ENCODE results near the gene TMCC1. TPM values are rescaled to one million over a fixed set of nuclear protein-coding genes. Genes with fewer than 3 reads are reported as not detected.

Gene TMCC1
- total RNA-seq, 1 donor from 2014 or later: 22.4 TPM

DNA sequence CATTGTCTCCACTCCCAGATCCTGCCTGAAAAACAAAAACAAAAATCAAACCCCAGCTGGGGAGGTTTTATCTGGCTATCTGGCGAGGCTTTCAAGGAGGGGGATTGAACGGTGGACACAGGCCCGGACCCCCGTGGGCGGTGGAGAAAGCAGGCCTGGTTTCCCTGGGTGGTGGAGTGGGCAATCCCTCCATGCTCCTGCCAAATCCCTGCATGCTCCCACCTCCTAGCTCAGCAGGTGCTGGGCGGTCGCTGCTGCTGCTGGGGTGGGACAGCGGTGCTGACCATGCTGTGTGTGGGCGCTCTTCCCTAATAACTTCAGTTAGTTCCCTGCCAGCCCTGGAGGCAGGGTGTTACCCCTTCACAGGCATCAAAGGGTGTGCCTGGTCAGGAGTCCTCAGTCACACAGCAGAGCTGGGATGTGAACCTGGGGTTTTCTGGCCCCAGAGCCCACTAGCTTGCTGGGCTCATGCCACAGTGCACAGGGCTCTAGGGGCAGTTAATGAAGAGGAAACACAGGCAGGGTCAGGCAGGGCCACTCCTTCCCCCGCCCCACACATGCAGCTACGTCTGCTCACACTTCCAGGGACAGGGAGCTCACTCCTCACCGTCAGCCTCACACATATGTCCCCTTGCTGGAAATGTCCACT, 271.2 kb downstream of the TMCC1 start:
- Mint-ChIP-seq H3K27ac (no peak overlapping the region), H3K36me3 (ENCODE audit: low read depth) (no peaks in the 10 kb centered on the region), H3K4me1 (ENCODE audit: low read depth) (peaks cover 9% of the 10 kb centered on the region), H3K4me3 (no peak overlapping the region), H3K27me3 (ENCODE audit: insufficient read depth) (peaks cover 3% of the 10 kb centered on the region), H3K9me3 (no peaks in the 10 kb centered on the region)
- intact Hi-C loops (cut with micrococcal nuclease): no loop called here
- DNase-seq (ENCODE audit: low spot score): no peak

DNA sequence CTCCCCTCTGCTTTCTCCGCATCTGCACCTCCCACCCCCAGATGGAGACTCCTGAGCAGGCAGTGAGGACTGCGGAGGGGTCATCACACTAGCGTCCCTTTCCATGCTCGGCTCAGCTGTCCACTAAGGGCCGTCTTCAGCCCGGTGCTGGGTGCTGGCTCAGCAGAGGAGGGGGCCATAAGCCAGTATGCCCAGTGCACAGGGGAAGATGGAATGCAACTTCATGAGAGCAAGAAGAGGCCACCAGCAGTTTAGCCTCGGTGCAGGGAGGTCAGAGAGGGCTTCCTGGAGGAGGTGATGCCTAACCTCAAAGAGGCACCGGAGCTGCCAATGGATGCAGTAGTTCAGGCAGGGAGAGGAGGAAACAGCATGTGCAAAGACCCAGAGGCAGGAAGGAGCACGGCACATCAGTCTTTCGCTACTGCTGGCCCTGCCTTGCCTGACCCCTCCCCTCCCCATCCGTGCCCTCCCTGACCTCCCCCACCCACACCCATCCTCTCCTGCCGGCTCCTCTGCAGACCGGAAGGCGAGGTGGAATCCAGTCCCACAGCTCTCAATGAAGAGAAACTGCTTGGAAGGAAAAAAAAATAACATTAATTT, 271.8 kb downstream of the TMCC1 start:
- intact Hi-C loops (cut with micrococcal nuclease): no loop called here
- DNase-seq (ENCODE audit: low spot score): no peak
- Mint-ChIP-seq H3K36me3 (ENCODE audit: low read depth) (no peaks in the 10 kb centered on the region), H3K27me3 (ENCODE audit: insufficient read depth) (peaks cover 2% of the 10 kb centered on the region), H3K27ac (no peak overlapping the region), H3K4me1 (ENCODE audit: low read depth) (peaks cover 6% of the 10 kb centered on the region), H3K4me3 (no peak overlapping the region), H3K9me3 (no peaks in the 10 kb centered on the region)

DNA sequence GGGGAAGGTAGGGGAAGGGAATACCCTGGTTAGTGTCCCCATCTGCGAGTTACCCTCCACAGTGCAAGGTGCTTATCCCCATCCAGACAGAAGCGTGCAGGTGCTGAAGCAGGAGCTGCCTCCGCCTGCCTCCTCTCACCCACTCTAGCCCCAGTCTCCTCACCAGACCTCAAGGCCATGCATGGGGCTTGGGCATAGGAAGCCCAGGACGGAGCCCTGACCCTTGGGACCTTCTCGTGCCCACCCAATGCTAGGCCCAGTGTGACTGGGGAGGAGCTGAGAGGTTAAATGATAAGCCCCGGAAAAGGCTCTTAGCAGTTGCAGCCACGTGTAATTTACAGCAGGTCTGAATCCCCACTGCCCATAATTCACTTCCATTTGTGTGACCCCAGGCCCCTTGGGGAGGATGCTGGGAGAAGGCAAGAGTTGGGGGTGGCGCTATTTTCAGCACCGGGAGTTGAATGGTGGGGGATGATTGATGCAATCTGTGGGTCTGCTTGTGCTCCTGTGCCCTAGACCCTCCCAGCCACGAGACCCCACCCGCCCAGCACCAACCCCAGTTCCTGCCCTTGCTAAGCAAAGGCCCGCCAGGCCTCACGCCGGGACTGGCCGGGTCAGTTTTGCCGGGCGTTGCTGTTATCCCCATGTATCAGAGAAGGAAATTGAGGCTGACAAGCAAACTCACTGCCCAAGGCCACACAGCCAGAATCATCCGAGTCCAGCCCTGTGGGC, 272.5 kb downstream of the TMCC1 start:
- no peak overlapping the region for H3K4me3 Mint-ChIP-seq
- H3K4me1 Mint-ChIP-seq (ENCODE audit: low read depth): peaks cover under 1% of the 10 kb centered on the region
- intact Hi-C loops (cut with micrococcal nuclease): no loop called here
- H3K36me3 Mint-ChIP-seq (ENCODE audit: low read depth): no peaks in the 10 kb centered on the region
- DNase-seq (ENCODE audit: low spot score): no peak
- H3K9me3 Mint-ChIP-seq: no peaks in the 10 kb centered on the region
- peaks cover 2% of the 10 kb centered on the region for H3K27me3 Mint-ChIP-seq (ENCODE audit: insufficient read depth)
- no peak overlapping the region for H3K27ac Mint-ChIP-seq

DNA sequence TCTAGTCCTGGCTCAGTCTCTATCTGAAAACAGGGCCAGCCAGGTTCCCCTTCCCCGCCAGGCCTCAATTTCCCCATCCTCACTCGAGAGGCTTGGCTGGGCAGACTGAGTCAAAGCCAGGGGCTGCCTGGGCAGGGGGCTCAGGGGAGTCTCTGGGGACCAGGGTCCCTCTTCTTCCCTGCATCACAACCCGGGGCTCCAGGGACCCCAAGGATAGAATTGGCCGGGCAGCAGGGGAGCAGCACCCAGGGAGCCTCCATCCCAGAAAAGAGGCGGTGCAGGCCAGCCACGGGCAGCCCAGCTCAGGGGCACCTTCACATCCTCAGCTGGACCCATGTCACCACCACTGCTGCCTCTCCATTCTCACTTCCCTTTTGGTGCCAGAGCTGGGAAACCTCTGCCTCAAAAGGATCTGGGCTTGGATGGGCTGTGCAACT, 273.8 kb downstream of the TMCC1 start:
- DNase-seq (ENCODE audit: low spot score): no peak
- Mint-ChIP-seq H3K27ac (no peak overlapping the region), H3K4me1 (ENCODE audit: low read depth) (no peaks in the 10 kb centered on the region), H3K36me3 (ENCODE audit: low read depth) (no peaks in the 10 kb centered on the region), H3K27me3 (ENCODE audit: insufficient read depth) (no peaks in the 10 kb centered on the region), H3K9me3 (no peaks in the 10 kb centered on the region), H3K4me3 (no peak overlapping the region)
- intact Hi-C loops (cut with micrococcal nuclease): no loop called here

DNA sequence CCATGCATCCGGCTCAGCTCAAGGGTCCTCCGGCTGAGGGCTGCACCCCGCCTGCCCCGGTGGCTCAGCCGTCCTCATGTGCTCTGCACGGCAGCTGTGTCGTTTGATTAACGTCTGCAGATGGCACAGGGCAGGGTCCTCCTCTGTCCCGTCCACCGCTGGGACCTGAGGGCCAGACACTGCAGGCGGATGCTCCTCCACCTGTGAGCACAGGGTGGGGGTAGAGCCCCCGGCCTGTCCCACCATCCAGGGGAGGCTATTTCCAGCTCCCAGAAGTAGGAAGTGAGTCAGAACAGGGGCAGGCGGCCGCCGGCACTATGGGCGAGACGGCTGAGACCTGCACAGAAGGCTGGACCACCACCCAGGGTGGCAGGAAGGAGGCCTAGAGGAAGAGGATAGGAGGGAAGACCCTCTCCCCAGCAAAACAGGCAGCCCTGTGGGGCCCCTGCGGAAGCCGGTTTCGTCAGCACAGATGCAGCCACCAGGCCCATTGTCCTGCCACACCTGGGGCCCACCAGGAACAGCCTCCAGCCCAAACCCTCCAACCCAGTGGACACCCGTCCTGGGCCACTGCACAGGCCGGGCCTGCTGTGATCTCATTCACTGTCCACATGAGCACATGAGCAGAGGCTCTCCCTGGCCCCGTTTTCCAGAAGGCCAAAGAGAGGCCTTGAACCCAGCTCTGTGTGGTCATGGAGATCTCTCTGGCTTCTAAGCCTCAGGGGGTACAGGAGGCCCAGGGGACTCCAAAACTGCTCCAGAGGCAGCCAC, 274.4 kb downstream of the TMCC1 start:
- intact Hi-C loops (cut with micrococcal nuclease): no loop called here
- no peaks in the 10 kb centered on the region for H3K27me3 Mint-ChIP-seq (ENCODE audit: insufficient read depth)
- H3K4me1 Mint-ChIP-seq (ENCODE audit: low read depth): no peaks in the 10 kb centered on the region
- H3K9me3 Mint-ChIP-seq: no peaks in the 10 kb centered on the region
- H3K36me3 Mint-ChIP-seq (ENCODE audit: low read depth): no peaks in the 10 kb centered on the region
- no peak overlapping the region for H3K4me3 Mint-ChIP-seq
- H3K27ac Mint-ChIP-seq: no peak overlapping the region
- no peak for DNase-seq (ENCODE audit: low spot score)

DNA sequence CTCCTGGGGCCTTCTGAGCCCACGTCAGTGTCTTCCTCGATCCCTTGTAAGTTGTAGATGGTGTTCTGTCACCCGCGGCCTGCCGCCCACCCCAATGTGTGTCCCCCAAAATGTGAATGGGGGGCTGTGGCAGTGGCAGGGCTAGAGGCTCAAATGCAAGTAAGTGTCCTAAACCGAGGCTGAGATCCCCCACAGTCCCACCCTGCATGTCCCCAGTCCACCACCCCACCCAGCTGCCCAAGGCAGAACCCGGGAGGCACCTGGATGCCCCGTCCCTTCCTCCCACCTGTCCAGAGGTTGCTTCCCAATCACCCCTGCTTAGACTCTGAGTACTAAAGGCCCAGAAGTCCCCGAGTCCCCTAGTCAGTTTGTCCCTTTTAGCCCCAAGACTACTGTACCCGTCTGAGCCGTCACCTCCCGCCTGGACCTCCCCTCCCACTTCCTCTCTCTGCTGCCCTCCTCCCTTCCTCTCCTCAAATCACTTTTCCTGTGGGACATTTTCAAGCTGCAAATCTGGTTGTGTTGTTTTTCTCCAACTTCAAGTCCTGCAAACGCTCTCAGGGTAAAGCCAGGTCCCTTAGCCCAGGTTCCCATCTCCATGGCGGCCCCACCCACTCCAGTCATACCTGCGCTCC, 275.2 kb downstream of the TMCC1 start:
- H3K36me3 Mint-ChIP-seq (ENCODE audit: low read depth): no peaks in the 10 kb centered on the region
- no peak overlapping the region for H3K27ac Mint-ChIP-seq
- intact Hi-C loops (cut with micrococcal nuclease): no loop called here

DNA sequence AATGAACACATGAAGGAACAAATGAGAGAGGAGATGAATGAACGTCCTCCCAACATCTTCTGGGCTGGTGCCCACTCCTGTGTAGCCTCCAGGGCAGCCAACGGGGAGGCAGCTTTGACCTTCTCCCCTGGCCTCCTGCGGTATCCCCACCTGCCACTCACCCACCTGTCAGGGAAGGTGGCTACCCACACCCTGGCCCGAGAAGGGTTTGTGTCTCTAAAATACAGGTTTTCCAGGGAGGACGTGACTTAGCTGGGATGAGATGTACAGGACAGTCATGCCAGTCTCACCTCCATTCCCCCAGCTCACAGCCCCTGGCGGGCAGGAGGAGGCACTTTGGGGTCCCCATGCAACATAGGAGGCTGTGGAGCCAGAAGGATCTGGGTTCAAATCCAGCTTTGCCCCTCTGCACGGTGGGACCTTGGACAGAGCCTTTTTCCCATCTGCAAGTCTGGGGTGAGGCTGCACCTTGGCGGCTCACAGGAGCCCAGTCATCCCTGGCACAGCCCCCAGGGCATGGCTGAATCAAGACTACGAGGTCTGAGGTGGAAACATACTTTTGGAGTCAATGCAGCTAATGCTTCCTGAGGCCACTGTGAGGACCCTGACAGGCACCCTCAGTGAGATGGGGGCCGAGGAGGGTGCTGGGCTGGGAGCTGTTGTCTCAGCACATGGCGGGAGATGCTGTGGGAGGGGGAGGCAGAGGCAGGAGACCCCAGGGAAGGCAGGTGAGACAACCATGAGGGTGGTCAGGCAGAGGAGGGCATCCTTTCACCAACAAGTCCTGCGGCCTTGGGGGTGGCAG, 275.9 kb downstream of the TMCC1 start:
- H3K4me1 Mint-ChIP-seq (ENCODE audit: low read depth): no peaks in the 10 kb centered on the region
- H3K27ac Mint-ChIP-seq: no peak overlapping the region
- no peak for DNase-seq (ENCODE audit: low spot score)
- no peaks in the 10 kb centered on the region for H3K36me3 Mint-ChIP-seq (ENCODE audit: low read depth)
- no peak overlapping the region for H3K4me3 Mint-ChIP-seq
- no peaks in the 10 kb centered on the region for H3K9me3 Mint-ChIP-seq
- no peaks in the 10 kb centered on the region for H3K27me3 Mint-ChIP-seq (ENCODE audit: insufficient read depth)
- intact Hi-C loops (cut with micrococcal nuclease): no loop called here

More for the DNA sequence above, 275.2 kb downstream of the TMCC1 start:
- no peak overlapping the region for H3K4me3 Mint-ChIP-seq
- H3K27me3 Mint-ChIP-seq (ENCODE audit: insufficient read depth): no peaks in the 10 kb centered on the region
- no peak for DNase-seq (ENCODE audit: low spot score)
- H3K9me3 Mint-ChIP-seq: no peaks in the 10 kb centered on the region
- no peaks in the 10 kb centered on the region for H3K4me1 Mint-ChIP-seq (ENCODE audit: low read depth)

DNA sequence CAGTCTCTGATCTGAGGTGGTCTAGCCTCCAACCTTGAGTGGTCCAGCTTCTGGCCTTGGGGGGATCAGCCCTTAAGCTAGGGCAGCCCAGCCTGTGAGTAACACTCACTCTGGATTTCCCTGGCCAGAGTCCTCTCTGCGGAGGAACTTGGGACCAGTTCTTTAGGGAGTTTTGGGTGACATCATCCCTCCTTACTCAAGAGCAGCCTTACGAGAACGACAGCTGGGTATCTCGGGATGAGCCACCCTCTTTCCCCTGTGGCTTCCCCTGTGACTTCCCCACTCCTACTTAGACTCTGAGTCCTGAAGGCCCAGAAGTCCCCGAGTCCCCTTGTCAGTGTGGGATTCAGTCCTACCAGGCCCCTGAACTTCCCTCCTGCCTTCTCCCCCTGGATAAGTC, 276.8 kb downstream of the TMCC1 start:
- H3K27ac Mint-ChIP-seq: no peak overlapping the region
- no peaks in the 10 kb centered on the region for H3K36me3 Mint-ChIP-seq (ENCODE audit: low read depth)
- H3K4me1 Mint-ChIP-seq (ENCODE audit: low read depth): no peaks in the 10 kb centered on the region
- intact Hi-C loops (cut with micrococcal nuclease): no loop called here
- H3K9me3 Mint-ChIP-seq: no peaks in the 10 kb centered on the region
- DNase-seq (ENCODE audit: low spot score): no peak
- H3K27me3 Mint-ChIP-seq (ENCODE audit: insufficient read depth): no peaks in the 10 kb centered on the region
- no peak overlapping the region for H3K4me3 Mint-ChIP-seq

DNA sequence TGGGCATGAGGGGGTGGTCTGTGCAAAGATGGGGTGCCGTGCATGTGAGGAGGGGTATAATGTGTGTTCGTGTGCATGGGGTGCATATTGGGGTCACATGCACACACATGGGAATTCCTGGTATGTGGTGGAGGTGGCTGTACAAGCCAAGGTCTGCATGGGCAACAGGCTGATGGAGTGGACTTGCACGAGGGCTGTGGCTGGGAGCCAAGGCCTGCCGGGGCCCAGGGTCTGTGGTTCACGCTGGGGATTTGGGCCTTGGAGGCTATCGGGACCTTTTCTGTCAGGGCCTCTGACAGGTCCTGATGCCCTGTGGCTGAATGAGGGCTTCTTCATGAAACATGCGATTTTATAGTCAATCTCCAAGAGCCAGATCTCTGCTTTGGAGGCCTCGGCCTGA, 277.2 kb downstream of the TMCC1 start:
- no peak for DNase-seq (ENCODE audit: low spot score)
- Mint-ChIP-seq H3K27ac (no peak overlapping the region), H3K4me1 (ENCODE audit: low read depth) (no peaks in the 10 kb centered on the region), H3K36me3 (ENCODE audit: low read depth) (no peaks in the 10 kb centered on the region), H3K27me3 (ENCODE audit: insufficient read depth) (no peaks in the 10 kb centered on the region), H3K9me3 (no peaks in the 10 kb centered on the region), H3K4me3 (no peak overlapping the region)
- intact Hi-C loops (cut with micrococcal nuclease): no loop called here

DNA sequence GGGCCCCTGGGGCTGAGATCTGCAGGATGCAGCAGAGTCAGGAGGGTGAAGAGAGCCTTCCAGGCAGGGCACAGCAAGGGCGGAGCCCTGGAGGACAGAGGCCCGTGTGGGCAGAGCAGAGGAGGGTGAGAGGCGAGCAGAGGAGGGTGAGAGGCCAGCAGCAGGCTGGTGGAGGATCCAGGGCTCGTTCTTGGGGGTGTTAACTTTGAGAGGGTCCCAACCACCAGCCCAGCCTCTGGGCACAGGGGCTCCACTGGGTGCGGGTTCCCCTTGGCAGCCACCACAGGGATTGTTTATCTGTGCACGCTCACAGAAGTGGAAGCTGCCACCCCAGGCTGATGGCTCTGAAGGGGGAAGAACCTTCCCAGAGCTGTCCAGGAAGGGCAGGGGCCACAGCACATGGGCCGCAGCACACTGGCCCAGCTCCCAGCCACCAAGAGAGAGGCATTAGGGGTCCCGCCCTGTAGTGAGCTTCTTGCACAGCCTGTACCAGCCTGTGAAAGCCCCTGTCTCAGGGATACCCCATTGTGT, 277.7 kb downstream of the TMCC1 start:
- H3K27ac Mint-ChIP-seq: no peak overlapping the region
- no peak for DNase-seq (ENCODE audit: low spot score)
- H3K4me1 Mint-ChIP-seq (ENCODE audit: low read depth): no peaks in the 10 kb centered on the region
- H3K27me3 Mint-ChIP-seq (ENCODE audit: insufficient read depth): peaks cover 2% of the 10 kb centered on the region
- intact Hi-C loops (cut with micrococcal nuclease): no loop called here
- H3K9me3 Mint-ChIP-seq: no peaks in the 10 kb centered on the region
- no peaks in the 10 kb centered on the region for H3K36me3 Mint-ChIP-seq (ENCODE audit: low read depth)
- no peak overlapping the region for H3K4me3 Mint-ChIP-seq

DNA sequence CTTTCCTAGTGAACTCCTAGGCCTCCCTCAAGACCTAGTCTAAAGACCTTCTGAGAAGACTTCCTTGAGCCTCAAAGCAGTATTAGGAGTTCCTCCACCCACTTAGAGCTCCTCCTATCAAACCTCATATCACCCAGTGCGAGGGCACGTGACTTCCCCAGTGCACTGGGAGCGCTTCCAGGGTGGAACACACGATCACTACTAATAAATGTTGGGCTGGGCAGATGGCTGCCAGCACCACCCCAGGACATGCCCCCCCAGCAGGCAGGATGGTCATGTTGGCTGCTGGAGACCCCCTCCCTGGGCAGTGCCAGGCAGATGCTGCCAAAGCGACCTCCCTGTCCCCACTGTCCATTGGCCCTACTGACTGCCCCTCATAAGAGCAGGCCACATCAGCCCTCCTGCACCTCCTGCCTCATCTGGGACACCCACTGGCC, 278.6 kb downstream of the TMCC1 start:
- peaks cover 3% of the 10 kb centered on the region for H3K27me3 Mint-ChIP-seq (ENCODE audit: insufficient read depth)
- no peak for DNase-seq (ENCODE audit: low spot score)
- no peak overlapping the region for H3K27ac Mint-ChIP-seq
- H3K4me1 Mint-ChIP-seq (ENCODE audit: low read depth): no peaks in the 10 kb centered on the region
- no peaks in the 10 kb centered on the region for H3K36me3 Mint-ChIP-seq (ENCODE audit: low read depth)
- no peak overlapping the region for H3K4me3 Mint-ChIP-seq
- no peaks in the 10 kb centered on the region for H3K9me3 Mint-ChIP-seq
- intact Hi-C loops (cut with micrococcal nuclease): no loop called here

DNA sequence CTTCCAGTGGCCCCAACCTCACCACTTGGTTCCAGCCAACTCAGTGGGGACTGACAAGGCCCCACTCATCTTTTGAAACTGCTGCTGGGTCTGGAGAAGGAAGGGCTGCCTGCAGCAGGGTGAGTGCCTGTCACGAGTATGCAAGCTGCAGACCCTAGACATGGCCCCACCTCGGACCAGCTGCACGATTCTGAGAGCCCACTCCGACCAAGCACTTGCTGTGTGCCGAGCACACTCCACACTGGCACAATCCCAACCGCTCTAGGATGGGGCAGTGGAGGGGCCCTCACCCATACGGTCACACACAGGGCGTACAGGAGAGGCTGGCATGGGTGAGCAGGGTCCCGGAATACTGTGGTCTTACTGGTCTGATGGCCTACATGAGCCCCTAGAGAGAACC, 279.1 kb downstream of the TMCC1 start:
- no peak overlapping the region for H3K27ac Mint-ChIP-seq
- H3K36me3 Mint-ChIP-seq (ENCODE audit: low read depth): no peaks in the 10 kb centered on the region
- intact Hi-C loops (cut with micrococcal nuclease): no loop called here
- H3K9me3 Mint-ChIP-seq: no peaks in the 10 kb centered on the region
- H3K27me3 Mint-ChIP-seq (ENCODE audit: insufficient read depth): peaks cover 8% of the 10 kb centered on the region
- H3K4me1 Mint-ChIP-seq (ENCODE audit: low read depth): no peaks in the 10 kb centered on the region
- DNase-seq (ENCODE audit: low spot score): no peak
- no peak overlapping the region for H3K4me3 Mint-ChIP-seq
